ENCODE data around the gene XG.

Gene XG

DNA sequence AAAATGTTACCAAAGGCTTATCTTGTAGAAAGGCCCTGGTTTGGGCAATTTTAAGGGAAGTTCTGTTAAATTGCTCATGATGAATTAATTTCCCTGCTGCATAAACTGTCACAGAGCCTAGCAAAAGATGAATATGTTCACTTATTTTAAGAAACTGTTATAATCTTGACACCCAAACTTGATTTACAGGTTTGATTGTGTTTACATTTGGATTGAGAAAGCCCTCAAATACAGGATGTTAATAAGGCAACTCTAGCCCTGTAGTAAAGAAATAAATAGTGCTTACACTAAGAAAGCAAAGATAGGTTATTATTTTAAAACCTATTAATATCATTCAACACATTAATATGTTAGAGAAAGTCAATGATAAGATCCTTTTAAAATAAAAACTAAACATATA is 95.2 kb downstream of the XG start:
- no peak overlapping the region for H3K4me3 ChIP-seq (ENCODE audit: low read length)
- no peak for DNase-seq (ENCODE audit: low read depth, low spot score)

- DNase-seq (ENCODE audit: low read depth, low spot score) = no peak
- H3K4me3 ChIP-seq (ENCODE audit: low read length) = no peak overlapping the region
Measured at GRCh38 chrX:2848871-2849301, 97.0 kb downstream of the XG start.

DNA sequence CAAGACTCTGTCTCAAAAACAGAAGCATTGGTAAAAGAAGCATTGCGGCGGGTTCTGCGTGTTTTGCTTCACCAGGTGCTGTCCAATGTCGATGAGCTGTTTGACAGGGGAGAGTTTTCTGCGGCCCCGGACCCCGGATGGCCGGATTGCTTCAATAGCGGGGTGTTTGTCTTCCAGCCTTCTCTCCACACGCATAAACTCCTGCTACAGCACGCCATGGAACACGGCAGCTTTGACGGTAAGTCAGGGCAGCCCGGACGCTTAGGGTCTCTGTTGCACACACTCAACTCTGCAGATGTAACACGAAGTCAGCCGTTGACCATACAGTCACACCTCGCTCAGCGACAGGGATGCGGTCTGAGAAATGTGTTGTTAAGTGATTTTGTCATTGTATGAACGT is 103.1 kb downstream of the XG start:
- no peak for DNase-seq (ENCODE audit: low read depth, low spot score)
- H3K4me3 ChIP-seq (ENCODE audit: low read length) = no peak overlapping the region

DNA sequence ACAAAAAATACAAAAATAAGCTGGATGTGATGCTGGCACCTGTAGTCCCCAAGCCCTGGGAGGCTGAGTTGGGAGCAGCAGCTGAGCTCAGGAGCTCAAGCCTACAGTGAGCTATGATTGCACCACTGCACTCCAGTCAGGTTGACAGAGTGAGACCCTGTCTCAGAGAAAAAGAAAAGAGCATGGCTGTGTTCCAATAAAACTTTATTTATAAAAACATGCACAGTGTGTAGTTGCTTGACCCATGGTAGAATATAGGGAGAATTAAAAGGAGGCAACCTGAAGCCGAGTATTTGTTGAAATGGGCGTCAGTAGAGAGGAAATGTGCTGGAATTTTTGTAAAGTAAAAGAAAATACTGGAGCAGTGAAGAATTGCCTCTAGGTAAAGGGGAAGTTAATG is 103.9 kb downstream of the XG start:
- H3K4me3 ChIP-seq (ENCODE audit: low read length) = no peak overlapping the region
- no peak for DNase-seq (ENCODE audit: low read depth, low spot score)

- no peak overlapping the region for H3K4me3 ChIP-seq (ENCODE audit: low read length)
- no peak for DNase-seq (ENCODE audit: low read depth, low spot score)
Measured at GRCh38 chrX:2857566-2857965, 105.7 kb downstream of the XG start.

GRCh38 chrX:2859197-2859797 is 107.5 kb downstream of the XG start:
- no peak overlapping the region for H3K4me3 ChIP-seq (ENCODE audit: low read length)
- no peak for DNase-seq (ENCODE audit: low read depth, low spot score)

- no peak overlapping the region for H3K4me3 ChIP-seq (ENCODE audit: low read length)
- no peak for DNase-seq (ENCODE audit: low read depth, low spot score)
Measured at GRCh38 chrX:2862404-2862803, 110.6 kb downstream of the XG start.

DNA sequence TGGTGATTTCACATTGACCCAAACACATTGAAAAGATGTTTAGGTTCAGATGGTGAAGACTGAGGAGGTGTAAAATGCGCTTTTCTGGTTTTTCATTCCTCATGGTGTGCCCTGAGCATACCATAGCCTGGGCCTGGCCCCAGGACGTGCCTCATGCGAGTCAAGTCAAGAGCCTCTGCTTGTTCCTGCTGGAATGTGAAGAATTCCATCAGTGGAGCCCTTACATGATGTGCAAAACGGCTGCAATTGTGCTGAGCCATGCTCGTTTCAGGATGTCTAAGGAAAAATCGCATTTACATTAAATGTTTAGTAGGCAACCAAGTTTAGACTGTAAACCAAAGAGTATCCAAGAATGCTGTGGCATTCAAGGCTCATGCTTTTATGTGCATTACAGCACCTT is 111.8 kb downstream of the XG start:
- H3K4me3 ChIP-seq (ENCODE audit: low read length) = no peak overlapping the region
- no peak for DNase-seq (ENCODE audit: low read depth, low spot score)

All from Jurkat, Clone E6-1 (cell line).